Large intestine (tissue), 3 donors: ENCODE measurements around the gene ULK4. TPM values are rescaled to one million over a fixed set of nuclear protein-coding genes. Genes with fewer than 3 reads are reported as not detected.
A peak's percentile ranks its signal among the peaks of the same experiment; 100 is the strongest.
"Not testable (repeated sequence)": the region's sequence is repeated elsewhere in the genome, so short reads cannot be mapped to it uniquely, and the experiment has no call there.

Experiments
- DNase-seq, 2 donors: peaks; one replicate each; pipeline versions ENCODE4 v3.0.0 to v3.0.0-alpha.2; 2013
- H3K27ac ChIP-seq: one replicate; pipeline ENCODE4 v1.5.1; 2013; ENCODE audit warnings: low read length
- H3K27me3 ChIP-seq: 2 replicates; pipeline ENCODE4 v1.6.1; 2013; ENCODE audit warnings: low read length; ENCODE audit not compliant: control insufficient read depth, insufficient read depth
- H3K36me3 ChIP-seq: 2 replicates; pipeline ENCODE4 v1.6.1; 2013; ENCODE audit warnings: low read length; ENCODE audit not compliant: control insufficient read depth, insufficient read depth
- H3K4me1 ChIP-seq: one replicate; pipeline ENCODE4 v1.6.1; 2013; ENCODE audit warnings: low read length; ENCODE audit not compliant: control insufficient read depth, insufficient read depth
- H3K4me3 ChIP-seq: one replicate; pipeline ENCODE4 v1.5.1; 2013; ENCODE audit warnings: low read length
- H3K9me3 ChIP-seq: one replicate; pipeline ENCODE4 v1.6.1; 2013; ENCODE audit warnings: mild to moderate bottlenecking, low read depth, low read length, moderate library complexity; ENCODE audit not compliant: control insufficient read depth
- WGBS: methylation state at CpG from one replicate; pipeline ENCODE4 v1.1.5; 2013; ENCODE audit warnings: low lambda C conversion rate; ENCODE audit not compliant: insufficient coverage; 5-methylcytosine and 5-hydroxymethylcytosine counted together
- polyA plus RNA-seq: library from polyadenylated mRNA; unstranded; fragments of 120-200 nt; gene quantifications from one replicate; pipeline ENCODE4 v1.2.1, GENCODE V29; 2013

ULK4 gene
- polyA plus RNA-seq, 1 donor = 2.1 TPM

DNA sequence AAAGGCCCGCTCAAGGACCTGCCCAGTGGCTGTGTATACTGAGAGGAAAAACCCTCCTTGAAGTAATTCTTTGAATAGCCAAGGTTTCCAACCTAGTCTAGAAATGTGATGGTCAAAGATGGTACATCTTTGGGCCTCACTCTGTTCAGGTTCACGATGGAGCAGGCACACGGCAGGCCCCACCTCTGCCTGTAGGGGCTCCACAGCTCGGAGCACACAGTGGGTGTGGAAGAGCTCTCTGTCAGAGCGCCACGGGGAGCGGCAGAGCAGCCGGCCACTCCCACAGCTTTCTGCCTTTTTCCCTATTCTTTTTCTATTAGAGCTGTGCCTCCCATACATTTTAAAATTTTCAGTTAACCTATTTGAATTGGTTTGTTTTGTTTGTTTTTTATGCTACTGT lies 673.1 kb downstream of the ULK4 start:
- no CpG with 5 or more reads among the region's 8 CpGs for WGBS
- no peak for DNase-seq
- H3K27me3 ChIP-seq = no peaks in the 10 kb centered on the region

DNA sequence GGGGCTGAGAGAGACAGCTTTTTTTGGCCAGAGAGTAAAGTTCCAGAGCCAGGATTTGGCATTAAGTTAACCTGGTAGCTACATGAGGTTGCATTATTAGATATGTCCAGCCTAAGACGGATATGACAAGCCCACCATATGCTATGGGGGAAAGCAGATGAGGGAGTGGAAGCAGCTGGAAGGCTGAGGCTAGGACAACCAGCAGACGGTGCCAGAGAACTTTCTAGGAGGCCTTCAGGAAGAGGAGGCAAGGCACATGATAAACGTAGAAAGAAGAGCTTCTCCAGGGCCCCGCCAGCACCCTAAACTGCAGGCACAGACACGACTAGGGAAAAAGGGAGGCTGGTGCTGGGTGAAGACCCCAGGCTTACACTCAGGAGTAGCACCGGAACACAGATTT lies 675.6 kb downstream of the ULK4 start:
- DNase-seq = no peak
- no CpG with 5 or more reads among the region's 6 CpGs for WGBS
- Histone ChIP-seq H3K27me3 (no peaks in the 10 kb centered on the region), H3K27ac (no peak overlapping the region), H3K36me3 (no peaks in the 10 kb centered on the region), H3K4me1 (no peaks in the 10 kb centered on the region), H3K9me3 (no peaks in the 10 kb centered on the region), H3K4me3 (no peak overlapping the region)

More for the DNA sequence above, 673.1 kb downstream of the ULK4 start:
- H3K27ac ChIP-seq = no peak overlapping the region
- H3K36me3 ChIP-seq = no peaks in the 10 kb centered on the region
- H3K9me3 ChIP-seq = no peaks in the 10 kb centered on the region
- no peak overlapping the region for H3K4me3 ChIP-seq
- no peaks in the 10 kb centered on the region for H3K4me1 ChIP-seq

DNA sequence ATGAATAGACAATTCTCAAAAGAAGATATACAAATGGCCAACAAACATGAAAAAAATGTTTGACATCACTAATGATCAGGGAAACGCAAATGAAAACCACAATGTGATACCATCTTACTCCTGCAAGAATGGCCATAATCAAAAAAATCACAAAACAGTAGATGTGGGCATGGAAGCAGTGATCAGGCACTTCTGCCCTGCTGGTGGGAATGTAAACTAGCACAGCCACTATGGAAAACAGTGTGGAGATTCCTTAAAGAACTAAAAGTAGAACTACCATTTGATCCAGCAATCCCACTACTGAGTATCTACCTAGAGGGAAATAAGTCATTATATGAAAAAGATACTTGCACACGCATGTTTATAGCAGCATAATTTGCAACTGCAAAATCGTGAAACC lies 677.0 kb downstream of the ULK4 start:
- DNase-seq, H3K27ac ChIP-seq, H3K36me3 ChIP-seq, H3K4me1 ChIP-seq, H3K27me3 ChIP-seq, H3K4me3 ChIP-seq, H3K9me3 ChIP-seq: not testable (repeated sequence)
- WGBS = 100% methylated on average over 2 of the region's 3 CpGs

DNA sequence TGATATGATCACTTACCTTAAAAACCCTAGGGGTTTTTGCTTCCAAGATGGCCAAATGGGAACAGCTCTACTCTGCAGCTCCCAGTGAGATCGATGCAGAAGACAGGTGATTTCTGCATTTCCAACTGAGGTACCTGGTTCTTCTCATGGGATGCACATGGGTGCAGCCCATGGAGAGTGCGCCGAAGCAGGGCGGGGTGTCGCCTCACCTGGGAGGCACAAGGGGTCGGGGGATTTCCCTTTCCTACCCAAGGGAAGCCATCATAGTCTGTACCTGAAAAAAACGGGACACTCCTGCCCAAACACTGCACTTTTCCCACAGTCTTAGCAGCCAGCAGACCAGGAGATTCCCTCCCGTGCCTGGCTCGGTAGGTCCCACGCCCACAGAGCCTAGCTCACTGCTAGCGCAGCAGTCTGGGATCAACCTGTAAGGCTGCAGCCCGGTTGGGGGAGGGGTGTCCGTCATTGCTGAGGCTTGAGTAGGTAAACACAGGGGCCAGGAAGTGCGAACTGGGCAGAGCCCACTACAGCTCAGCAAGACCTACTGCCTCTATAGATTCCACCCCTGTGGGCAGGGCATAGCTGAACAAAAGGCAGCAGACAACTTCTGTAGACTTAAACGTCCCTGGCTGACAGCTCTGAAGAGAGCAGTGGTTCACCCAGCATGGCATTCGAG lies 684.0 kb downstream of the ULK4 start:
- H3K4me3 ChIP-seq = no peak overlapping the region
- peaks cover 15% of the 10 kb centered on the region for H3K4me1 ChIP-seq
- no peaks in the 10 kb centered on the region for H3K27me3 ChIP-seq
- no CpG with 5 or more reads among the region's 16 CpGs for WGBS
- H3K9me3 ChIP-seq = peaks cover 2% of the 10 kb centered on the region
- H3K27ac ChIP-seq = no peak overlapping the region
- DNase-seq = no peak
- H3K36me3 ChIP-seq = no peaks in the 10 kb centered on the region

DNA sequence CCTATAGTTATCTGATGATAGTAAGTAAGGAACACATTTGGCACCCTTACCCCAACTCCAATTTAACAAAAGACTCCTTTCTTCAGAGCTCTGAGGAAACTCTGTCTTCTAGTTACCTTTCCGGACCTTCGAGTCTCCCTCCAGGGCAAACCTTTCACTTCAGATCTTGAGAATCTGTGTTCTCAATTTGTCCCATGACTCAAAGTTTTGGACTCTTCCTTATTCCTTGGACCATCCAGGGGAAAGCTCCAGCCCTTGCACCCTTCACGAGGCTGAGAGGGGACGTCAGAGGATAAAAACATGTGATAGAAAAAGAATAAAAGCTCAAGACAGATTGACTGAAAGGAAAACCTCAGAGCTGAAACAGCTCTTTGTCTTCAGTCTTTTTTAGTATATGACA lies 685.7 kb downstream of the ULK4 start:
- no peak for DNase-seq
- peaks cover 15% of the 10 kb centered on the region for H3K4me1 ChIP-seq
- H3K4me3 ChIP-seq = no peak overlapping the region
- H3K9me3 ChIP-seq = peaks cover 2% of the 10 kb centered on the region
- H3K27me3 ChIP-seq = no peaks in the 10 kb centered on the region
- H3K36me3 ChIP-seq = no peaks in the 10 kb centered on the region
- WGBS = 88% methylated on average over 3 of the region's 4 CpGs
- H3K27ac ChIP-seq = no peak overlapping the region

DNA sequence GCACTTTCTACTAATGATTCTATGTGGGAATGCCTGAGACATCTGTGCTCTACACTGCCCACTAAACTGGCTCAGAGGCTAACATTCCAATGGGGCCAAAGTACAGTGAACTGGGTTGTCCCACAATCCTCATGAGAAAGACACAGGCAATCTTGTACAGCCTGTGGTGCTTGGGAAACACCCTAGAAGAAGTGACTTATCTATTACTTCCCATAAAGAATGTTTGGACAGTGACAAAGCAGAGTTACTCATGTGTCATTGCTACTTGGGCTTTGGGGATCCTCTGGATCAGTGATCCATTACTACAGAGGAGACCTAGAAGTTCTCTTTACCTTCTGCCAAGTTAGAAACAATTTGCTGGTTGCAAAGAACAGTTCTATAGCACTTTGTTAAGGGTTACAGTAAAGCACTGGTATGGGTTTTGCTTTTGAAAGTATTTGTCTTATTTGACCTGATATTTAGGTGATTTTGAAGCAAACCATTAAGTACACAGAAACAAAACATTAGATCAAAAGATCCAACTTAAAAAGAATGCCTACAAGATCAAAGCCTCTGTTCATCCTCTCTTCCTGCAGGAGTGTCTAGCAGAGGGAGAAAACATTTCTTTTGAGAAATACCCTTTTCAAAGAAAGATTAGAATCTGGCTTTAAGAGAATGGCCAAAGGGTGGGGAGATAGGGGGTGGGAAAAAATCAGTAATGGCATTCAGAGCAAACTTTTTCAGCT lies 686.8 kb downstream of the ULK4 start:
- no peak overlapping the region for H3K4me3 ChIP-seq
- H3K4me1 ChIP-seq = peaks cover 15% of the 10 kb centered on the region
- peak; percentile 79 to 83 for DNase-seq
- H3K9me3 ChIP-seq = peaks cover 2% of the 10 kb centered on the region
- H3K27ac ChIP-seq = no peak overlapping the region
- H3K27me3 ChIP-seq = no peaks in the 10 kb centered on the region
- H3K36me3 ChIP-seq = no peaks in the 10 kb centered on the region

DNA sequence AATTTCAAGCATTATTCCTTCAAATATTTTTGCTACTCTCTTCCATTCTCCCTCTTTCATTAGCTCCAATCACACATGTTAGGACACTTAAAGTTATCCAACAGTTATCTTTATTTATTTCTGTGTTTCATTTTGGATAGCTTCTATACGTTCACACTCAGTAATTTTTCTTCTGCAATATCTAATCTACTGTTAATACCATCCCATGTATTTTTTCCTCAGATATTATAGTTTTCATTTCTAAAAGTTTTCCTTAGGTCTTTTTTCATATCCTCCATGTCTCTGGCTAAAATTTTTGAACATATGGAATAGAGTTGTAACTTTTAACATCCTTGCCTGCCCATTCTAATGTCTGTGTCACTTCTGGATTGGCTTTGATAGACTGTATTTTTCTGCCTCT lies 689.2 kb downstream of the ULK4 start:
- Histone ChIP-seq H3K27ac (no peak overlapping the region), H3K36me3 (no peaks in the 10 kb centered on the region), H3K9me3 (peaks cover 2% of the 10 kb centered on the region), H3K4me3 (no peak overlapping the region), H3K4me1 (peaks cover 15% of the 10 kb centered on the region), H3K27me3 (no peaks in the 10 kb centered on the region)
- WGBS = 100% methylated on average over 1 of the region's 1 CpG
- no peak for DNase-seq

DNA sequence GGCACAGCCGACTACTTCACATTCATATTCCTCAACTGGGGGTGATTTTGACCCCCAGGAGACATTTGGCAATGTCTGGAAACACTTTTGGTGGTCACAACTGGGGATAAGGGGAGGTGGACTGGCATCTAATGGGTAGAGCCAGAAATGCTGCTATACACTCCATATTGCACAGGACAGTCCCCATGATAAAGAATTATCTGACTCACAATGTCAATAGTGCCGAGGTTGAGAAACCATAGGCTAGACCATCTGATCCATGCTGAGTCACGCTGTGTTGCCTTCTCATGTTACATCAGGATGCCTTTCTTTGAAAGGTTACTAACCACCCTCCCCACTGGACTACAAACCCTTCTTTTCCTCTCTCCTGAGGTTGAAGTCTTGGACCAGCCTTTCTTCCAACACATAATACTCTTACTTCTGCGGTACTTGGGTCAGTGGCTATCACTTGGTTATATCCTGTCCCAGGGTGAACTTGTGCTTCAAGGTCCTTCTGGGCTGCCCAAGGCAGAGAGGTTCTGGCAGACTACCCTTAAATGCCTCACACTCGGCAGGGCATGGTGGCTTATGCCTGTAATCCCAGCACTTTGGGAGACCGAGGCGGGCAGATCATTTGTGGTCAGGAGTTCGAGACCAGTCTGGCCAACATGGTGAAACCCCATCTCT lies 693.8 kb downstream of the ULK4 start:
- Histone ChIP-seq H3K9me3 (no peaks in the 10 kb centered on the region), H3K4me3 (no peak overlapping the region), H3K27me3 (no peaks in the 10 kb centered on the region), H3K27ac (no peak overlapping the region), H3K36me3 (no peaks in the 10 kb centered on the region), H3K4me1 (no peaks in the 10 kb centered on the region)
- peak; percentile 21 to 33 for DNase-seq
- no CpG with 5 or more reads among the region's 8 CpGs for WGBS

DNA sequence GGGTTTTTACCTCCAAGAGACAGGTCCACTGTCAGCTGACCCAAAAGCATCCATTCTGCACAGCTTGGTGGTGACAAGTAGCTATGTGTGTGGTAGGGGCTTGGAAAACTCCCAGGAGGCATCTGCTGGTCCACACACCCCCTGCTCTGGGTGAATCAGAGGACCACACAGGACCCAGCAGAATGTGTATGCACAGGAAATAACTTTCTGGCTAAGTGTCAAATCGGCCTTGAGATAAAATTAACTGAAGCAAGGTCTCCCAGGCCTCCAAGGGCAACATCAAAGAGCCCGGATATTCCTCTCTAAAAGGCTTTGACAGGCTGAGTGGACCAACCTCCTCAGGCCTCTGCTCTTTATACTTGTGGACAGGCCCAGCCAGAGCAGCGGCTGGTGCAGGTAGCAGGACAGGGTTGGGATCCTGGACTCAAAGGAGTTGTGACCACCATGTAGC lies 696.1 kb downstream of the ULK4 start:
- no peaks in the 10 kb centered on the region for H3K27me3 ChIP-seq
- WGBS = no CpG with 5 or more reads among the region's 3 CpGs
- DNase-seq = no peak
- H3K4me1 ChIP-seq = no peaks in the 10 kb centered on the region
- H3K36me3 ChIP-seq = no peaks in the 10 kb centered on the region
- no peak overlapping the region for H3K4me3 ChIP-seq
- no peak overlapping the region for H3K27ac ChIP-seq
- no peaks in the 10 kb centered on the region for H3K9me3 ChIP-seq

DNA sequence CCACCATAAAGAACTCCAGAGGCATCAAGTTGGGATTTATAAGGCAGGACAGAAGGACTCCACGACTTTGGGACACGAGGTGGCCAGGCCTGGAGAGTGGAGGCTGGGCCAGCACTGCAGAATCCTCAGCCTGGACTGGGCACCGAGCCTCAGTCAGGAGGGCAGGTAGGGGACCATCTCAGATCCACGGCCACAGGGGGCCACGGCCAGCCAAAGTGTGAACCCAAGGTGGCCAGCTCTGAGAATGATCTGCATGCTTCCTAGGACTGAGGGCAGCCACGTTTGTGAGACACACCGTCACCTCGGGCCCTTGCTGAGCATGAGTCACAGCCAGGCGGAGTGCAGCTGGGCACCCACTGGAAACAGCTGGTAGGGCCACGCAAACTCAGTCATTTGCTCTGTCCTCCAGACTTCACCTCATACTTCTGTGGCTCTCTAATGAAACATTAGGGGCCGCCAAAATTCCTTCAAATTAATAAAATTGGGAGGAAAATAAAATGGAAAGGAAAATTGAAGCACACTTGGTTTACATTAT lies 696.8 kb downstream of the ULK4 start:
- WGBS = 100% methylated on average over 1 of the region's 11 CpGs

More for the DNA sequence above, 696.8 kb downstream of the ULK4 start:
- Histone ChIP-seq H3K27me3 (no peaks in the 10 kb centered on the region), H3K4me1 (no peaks in the 10 kb centered on the region), H3K27ac (no peak overlapping the region), H3K36me3 (no peaks in the 10 kb centered on the region), H3K9me3 (no peaks in the 10 kb centered on the region), H3K4me3 (no peak overlapping the region)
- DNase-seq = no peak
